CD8-positive, alpha-beta memory T cell (primary cell): ENCODE measurements around the gene GRHL3. TPM values are rescaled to one million over a fixed set of nuclear protein-coding genes. Genes with fewer than 3 reads are reported as not detected.

Source experiments
- CTCF ChIA-PET: fragments of 350-600 bp; sonication (Branson Sonifier 250); formaldehyde crosslinking; loops from one replicate; lab custom pipeline; 2021; ENCODE audit warnings: antibody characterized with exemption; lab: Charles Lee
- POLR2A ChIA-PET: fragments of 350-600 bp; sonication (Branson Sonifier 250); formaldehyde crosslinking; loops from one replicate; lab custom pipeline; 2021; ENCODE audit warnings: antibody characterized with exemption; lab: Charles Lee
- DNase-seq, 5 donors: peaks; one replicate each; pipeline versions ENCODE4 v3.0.0 to v3.0.0-alpha.2; 2020 to 2022; ENCODE audit warnings: mixed read lengths in 1 of 5
- H3K27ac ChIP-seq: one replicate; pipeline ENCODE4 v1.7.0; 2013; ENCODE audit warnings: low read depth, mild to moderate bottlenecking, low read length, moderate library complexity
- H3K27me3 ChIP-seq: 2 replicates; pipeline ENCODE4 v1.7.0; 2013; ENCODE audit warnings: low read length, mild to moderate bottlenecking; ENCODE audit not compliant: insufficient read depth, poor library complexity, severe bottlenecking
- H3K36me3 ChIP-seq: 2 replicates; pipeline ENCODE4 v1.7.0; 2013; ENCODE audit warnings: mild to moderate bottlenecking, low read length, moderate library complexity; ENCODE audit not compliant: insufficient read depth
- H3K4me1 ChIP-seq: 2 replicates; pipeline ENCODE4 v1.7.0; 2013; ENCODE audit warnings: mild to moderate bottlenecking, low read length, moderate library complexity; ENCODE audit not compliant: insufficient read depth
- H3K4me3 ChIP-seq: 2 replicates; pipeline ENCODE4 v1.7.0; 2013; ENCODE audit warnings: mild to moderate bottlenecking, low read length
- H3K9me3 ChIP-seq: 2 replicates; pipeline ENCODE4 v1.7.0; 2013; ENCODE audit warnings: mild to moderate bottlenecking, low read length
- H3K27ac Mint-ChIP-seq, 8 donors: one replicate each; pipeline ENCODE4 v1.8.0; 2020 to 2021; ENCODE audit warnings: mixed read lengths in 8 of 8, mild to moderate bottlenecking in 6 of 8, inconsistent platforms in 3 of 8, moderate library complexity in 3 of 8
- H3K27me3 Mint-ChIP-seq, 2 donors: one replicate each; pipeline ENCODE4 v1.8.0; 2020 to 2021; ENCODE audit warnings: mixed read lengths in 2 of 2, mild to moderate bottlenecking in 1 of 2, moderate library complexity in 1 of 2
- H3K36me3 Mint-ChIP-seq, 3 donors: one replicate each; pipeline ENCODE4 v1.8.0; 2020 to 2021; ENCODE audit warnings: mixed read lengths in 3 of 3, inconsistent platforms in 1 of 3, mild to moderate bottlenecking in 1 of 3
- H3K4me1 Mint-ChIP-seq, 3 donors: one replicate each; pipeline ENCODE4 v1.8.0; 2020 to 2021; ENCODE audit warnings: mixed read lengths in 3 of 3, inconsistent platforms in 1 of 3, mild to moderate bottlenecking in 1 of 3
- H3K4me3 Mint-ChIP-seq, 7 donors: one replicate each; pipeline ENCODE4 v1.8.0; 2020 to 2021; ENCODE audit warnings: mixed read lengths in 7 of 7, mild to moderate bottlenecking in 6 of 7, moderate library complexity in 4 of 7, inconsistent platforms in 2 of 7
- H3K9me3 Mint-ChIP-seq, 5 donors: one replicate each; pipeline ENCODE4 v1.8.0; 2020 to 2022; ENCODE audit warnings: mixed read lengths in 5 of 5, mild to moderate bottlenecking in 3 of 5, moderate library complexity in 2 of 5, inconsistent platforms in 1 of 5
- polyA plus RNA-seq: library from polyadenylated mRNA; unstranded; fragments of 300-500 nt; fragmentation: Illumina TruSeq; gene quantifications from one replicate; pipeline ENCODE4 v1.2.3, GENCODE V29; 2021
- total RNA-seq, 2 experiments: library from RNA; stranded (reverse); gene quantifications; one replicate each; pipeline ENCODE4 v1.2.3, GENCODE V29; 2021

Gene GRHL3
- total and polyA plus RNA-seq, 3 experiments from 2014 or later: 0.13 to 0.29 TPM; not detected in 1

- Mint-ChIP-seq H3K27me3 (peaks cover 4 to 13% of the 10 kb centered on the region in 2 donors), H3K4me3 (no peak overlapping the region), H3K4me1 (no peaks in the 10 kb centered on the region), H3K9me3 (no peaks in the 10 kb centered on the region), H3K36me3 (no peaks in the 10 kb centered on the region), H3K27ac (peak overlapping the region in 1 of 8 donors; percentile 14)
- Histone ChIP-seq H3K9me3 (no peaks in the 10 kb centered on the region), H3K4me1 (no peaks in the 10 kb centered on the region), H3K27me3 (no peaks in the 10 kb centered on the region), H3K36me3 (no peaks in the 10 kb centered on the region), H3K4me3 (no peak overlapping the region), H3K27ac (no peak overlapping the region)
- DNase-seq: no peak
- POLR2A ChIA-PET: no interaction called here
- CTCF ChIA-PET: no interaction called here
These were observed 24.4 kb downstream of the GRHL3 start for GRCh38 chr1:24343412-24344089.

GRCh38 chr1:24344090-24344742 lies 25.1 kb downstream of the GRHL3 start:
- H3K27me3 ChIP-seq: no peaks in the 10 kb centered on the region

GRCh38 chr1:24345334-24345733 lies 26.2 kb downstream of the GRHL3 start:
- Mint-ChIP-seq H3K4me3 (no peak overlapping the region), H3K27ac (no peak overlapping the region)

More at GRCh38 chr1:24344090-24344742, 25.1 kb downstream of the GRHL3 start:
- H3K4me1 ChIP-seq: no peaks in the 10 kb centered on the region
- H3K9me3 ChIP-seq: no peaks in the 10 kb centered on the region
- no peak overlapping the region for H3K4me3 Mint-ChIP-seq
- H3K36me3 ChIP-seq: no peaks in the 10 kb centered on the region
- H3K36me3 Mint-ChIP-seq: no peaks in the 10 kb centered on the region
- H3K27me3 Mint-ChIP-seq: peaks cover 6 to 13% of the 10 kb centered on the region in 2 donors
- no peak overlapping the region for H3K27ac ChIP-seq
- no peak overlapping the region for H3K4me3 ChIP-seq
- ChIA-PET POLR2A (no interaction called here), CTCF (no interaction called here)
- H3K9me3 Mint-ChIP-seq: no peaks in the 10 kb centered on the region
- H3K27ac Mint-ChIP-seq: no peak overlapping the region
- DNase-seq: no peak
- no peaks in the 10 kb centered on the region for H3K4me1 Mint-ChIP-seq

GRCh38 chr1:24347159-24347934 lies 28.2 kb downstream of the GRHL3 start:
- POLR2A ChIA-PET: no interaction called here
- Histone ChIP-seq H3K27ac (no peak overlapping the region), H3K4me3 (no peak overlapping the region), H3K9me3 (no peaks in the 10 kb centered on the region), H3K27me3 (no peaks in the 10 kb centered on the region), H3K36me3 (no peaks in the 10 kb centered on the region), H3K4me1 (peaks cover 6% of the 10 kb centered on the region)
- H3K27ac Mint-ChIP-seq: no peak overlapping the region
- H3K36me3 Mint-ChIP-seq: no peaks in the 10 kb centered on the region
- peaks cover 3 to 19% (median 12%) of the 10 kb centered on the region in 3 donors for H3K4me1 Mint-ChIP-seq
- no peaks in the 10 kb centered on the region for H3K9me3 Mint-ChIP-seq
- CTCF ChIA-PET: interaction anchor here (1.0 kb wide), 1 partner anchor 44 kb away, joined by 3 read pairs; no protein-coding TSS in a partner anchor
- no peak overlapping the region for H3K4me3 Mint-ChIP-seq
- H3K27me3 Mint-ChIP-seq: peaks cover 4 to 10% of the 10 kb centered on the region in 2 donors
- DNase-seq: no peak

More at GRCh38 chr1:24345334-24345733, 26.2 kb downstream of the GRHL3 start:
- H3K4me1 Mint-ChIP-seq: peaks cover 0 to 1% (median 0%) of the 10 kb centered on the region in 3 donors
- no peaks in the 10 kb centered on the region for H3K27me3 ChIP-seq
- no peak overlapping the region for H3K27ac ChIP-seq
- no peak overlapping the region for H3K4me3 ChIP-seq
- H3K9me3 Mint-ChIP-seq: no peaks in the 10 kb centered on the region
- no peaks in the 10 kb centered on the region for H3K4me1 ChIP-seq
- H3K36me3 ChIP-seq: no peaks in the 10 kb centered on the region
- H3K36me3 Mint-ChIP-seq: no peaks in the 10 kb centered on the region
- ChIA-PET CTCF (no interaction called here), POLR2A (no interaction called here)
- H3K27me3 Mint-ChIP-seq: peaks cover 4 to 13% of the 10 kb centered on the region in 2 donors
- DNase-seq: no peak
- no peaks in the 10 kb centered on the region for H3K9me3 ChIP-seq

- Mint-ChIP-seq H3K9me3 (no peaks in the 10 kb centered on the region), H3K36me3 (no peaks in the 10 kb centered on the region), H3K27me3 (peaks cover 5 to 10% of the 10 kb centered on the region in 2 donors), H3K4me3 (no peak overlapping the region), H3K4me1 (peaks cover 3 to 19% (median 12%) of the 10 kb centered on the region in 3 donors), H3K27ac (no peak overlapping the region)
- no peaks in the 10 kb centered on the region for H3K9me3 ChIP-seq
- H3K27me3 ChIP-seq: no peaks in the 10 kb centered on the region
- no peak overlapping the region for H3K4me3 ChIP-seq
- H3K4me1 ChIP-seq: peaks cover 7% of the 10 kb centered on the region
- ChIA-PET POLR2A (no interaction called here), CTCF (no interaction called here)
- no peaks in the 10 kb centered on the region for H3K36me3 ChIP-seq
- no peak for DNase-seq
- no peak overlapping the region for H3K27ac ChIP-seq
These were observed 29.0 kb downstream of the GRHL3 start for GRCh38 chr1:24348196-24348595.

GRCh38 chr1:24349891-24350290 lies 30.7 kb downstream of the GRHL3 start:
- DNase-seq: no peak
- Histone ChIP-seq H3K4me3 (no peak overlapping the region), H3K27me3 (no peaks in the 10 kb centered on the region), H3K4me1 (peaks cover 7% of the 10 kb centered on the region), H3K27ac (no peak overlapping the region), H3K36me3 (no peaks in the 10 kb centered on the region), H3K9me3 (no peaks in the 10 kb centered on the region)
- ChIA-PET POLR2A (no interaction called here), CTCF (no interaction called here)
- H3K36me3 Mint-ChIP-seq: no peaks in the 10 kb centered on the region
- H3K27me3 Mint-ChIP-seq: peaks cover 5 to 10% of the 10 kb centered on the region in 2 donors
- no peak overlapping the region for H3K27ac Mint-ChIP-seq
- H3K4me3 Mint-ChIP-seq: no peak overlapping the region
- no peaks in the 10 kb centered on the region for H3K9me3 Mint-ChIP-seq
- H3K4me1 Mint-ChIP-seq: peaks cover 3 to 19% (median 12%) of the 10 kb centered on the region in 3 donors

GRCh38 chr1:24351247-24351646 lies 32.1 kb downstream of the GRHL3 start:
- peak overlapping the region in 2 of 8 donors; percentile 52 to 85 for H3K27ac Mint-ChIP-seq

More at GRCh38 chr1:24351247-24351646, 32.1 kb downstream of the GRHL3 start:
- H3K9me3 Mint-ChIP-seq: no peaks in the 10 kb centered on the region
- peaks cover 5 to 6% of the 10 kb centered on the region in 2 donors for H3K27me3 Mint-ChIP-seq
- peak overlapping the region in 3 of 7 donors; percentile 45 to 56 (median 49) for H3K4me3 Mint-ChIP-seq
- H3K27ac ChIP-seq: no peak overlapping the region
- H3K36me3 ChIP-seq: no peaks in the 10 kb centered on the region
- DNase-seq: no peak
- peaks cover 3 to 19% (median 12%) of the 10 kb centered on the region in 3 donors for H3K4me1 Mint-ChIP-seq
- H3K4me3 ChIP-seq: no peak overlapping the region
- no peaks in the 10 kb centered on the region for H3K27me3 ChIP-seq
- ChIA-PET CTCF (no interaction called here), POLR2A (no interaction called here)
- no peaks in the 10 kb centered on the region for H3K36me3 Mint-ChIP-seq
- H3K9me3 ChIP-seq: no peaks in the 10 kb centered on the region
- peaks cover 7% of the 10 kb centered on the region for H3K4me1 ChIP-seq
